Mucosa of stomach (tissue), 1 donor: ENCODE data around the gene LMBR1.

ENCODE experiments used
- H3K27me3 ChIP-seq: one replicate; pipeline ENCODE4 v1.7.0; 2013; ENCODE audit warnings: mild to moderate bottlenecking, low read length; ENCODE audit not compliant: control insufficient read depth, insufficient read depth
- H3K36me3 ChIP-seq: one replicate; pipeline ENCODE4 v1.7.0; 2013; ENCODE audit warnings: low read length; ENCODE audit not compliant: control insufficient read depth, insufficient read depth
- H3K4me1 ChIP-seq: one replicate; pipeline ENCODE4 v1.7.0; 2013; ENCODE audit warnings: mild to moderate bottlenecking, low read length; ENCODE audit not compliant: control insufficient read depth, insufficient read depth
- H3K4me3 ChIP-seq: one replicate; pipeline ENCODE4 v1.7.0; 2013; ENCODE audit warnings: low read length
- H3K9ac ChIP-seq: one replicate; pipeline ENCODE4 v1.7.0; 2013; ENCODE audit warnings: mild to moderate bottlenecking, low read length, moderate library complexity
- H3K9me3 ChIP-seq: one replicate; pipeline ENCODE4 v1.7.0; 2013; ENCODE audit warnings: mild to moderate bottlenecking, low read length, moderate library complexity; ENCODE audit not compliant: control insufficient read depth
- donor health status: Pancreatic carcinoma.

LMBR1 gene

GRCh38 chr7:156840134-156840533, 52.8 kb downstream of the LMBR1 start:
- Histone ChIP-seq H3K9me3 (no peaks in the 10 kb centered on the region), H3K4me3 (no peak overlapping the region), H3K27me3 (no peaks in the 10 kb centered on the region), H3K36me3 (no peaks in the 10 kb centered on the region), H3K4me1 (no peaks in the 10 kb centered on the region), H3K9ac (no peak overlapping the region)

GRCh38 chr7:156836443-156836842, 56.5 kb downstream of the LMBR1 start:
- H3K9me3 ChIP-seq: no peaks in the 10 kb centered on the region
- no peaks in the 10 kb centered on the region for H3K4me1 ChIP-seq
- no peak overlapping the region for H3K4me3 ChIP-seq
- no peaks in the 10 kb centered on the region for H3K27me3 ChIP-seq
- no peak overlapping the region for H3K9ac ChIP-seq
- H3K36me3 ChIP-seq: no peaks in the 10 kb centered on the region

- no peaks in the 10 kb centered on the region for H3K9me3 ChIP-seq
- no peak overlapping the region for H3K4me3 ChIP-seq
- H3K36me3 ChIP-seq: no peaks in the 10 kb centered on the region
- no peaks in the 10 kb centered on the region for H3K27me3 ChIP-seq
- H3K9ac ChIP-seq: no peak overlapping the region
- H3K4me1 ChIP-seq: no peaks in the 10 kb centered on the region
Measured at GRCh38 chr7:156834462-156834861, 58.5 kb downstream of the LMBR1 start.

GRCh38 chr7:156833312-156833711, 59.7 kb downstream of the LMBR1 start:
- Histone ChIP-seq H3K4me3 (no peak overlapping the region), H3K9me3 (no peaks in the 10 kb centered on the region), H3K9ac (no peak overlapping the region), H3K27me3 (no peaks in the 10 kb centered on the region), H3K4me1 (no peaks in the 10 kb centered on the region), H3K36me3 (no peaks in the 10 kb centered on the region)

GRCh38 chr7:156832195-156832877, 60.6 kb downstream of the LMBR1 start:
- Histone ChIP-seq H3K4me3 (no peak overlapping the region), H3K27me3 (no peaks in the 10 kb centered on the region), H3K4me1 (no peaks in the 10 kb centered on the region), H3K9me3 (no peaks in the 10 kb centered on the region), H3K9ac (no peak overlapping the region), H3K36me3 (no peaks in the 10 kb centered on the region)

- Histone ChIP-seq H3K27me3 (no peaks in the 10 kb centered on the region), H3K4me3 (no peak overlapping the region), H3K9me3 (no peaks in the 10 kb centered on the region), H3K4me1 (no peaks in the 10 kb centered on the region), H3K36me3 (no peaks in the 10 kb centered on the region), H3K9ac (no peak overlapping the region)
Measured at GRCh38 chr7:156829669-156830336, 63.2 kb downstream of the LMBR1 start.

GRCh38 chr7:156827587-156828203, 65.3 kb downstream of the LMBR1 start:
- Histone ChIP-seq H3K9me3 (no peaks in the 10 kb centered on the region), H3K36me3 (no peaks in the 10 kb centered on the region), H3K4me3 (no peak overlapping the region), H3K27me3 (no peaks in the 10 kb centered on the region), H3K9ac (no peak overlapping the region), H3K4me1 (no peaks in the 10 kb centered on the region)

- no peak overlapping the region for H3K9ac ChIP-seq
- no peak overlapping the region for H3K4me3 ChIP-seq
- H3K9me3 ChIP-seq: no peaks in the 10 kb centered on the region
- H3K27me3 ChIP-seq: no peaks in the 10 kb centered on the region
- H3K36me3 ChIP-seq: no peaks in the 10 kb centered on the region
- H3K4me1 ChIP-seq: no peaks in the 10 kb centered on the region
Measured at GRCh38 chr7:156823435-156823834, 69.5 kb downstream of the LMBR1 start.

GRCh38 chr7:156820445-156821063, 72.4 kb downstream of the LMBR1 start:
- no peaks in the 10 kb centered on the region for H3K4me1 ChIP-seq

GRCh38 chr7:156819733-156820295, 73.2 kb downstream of the LMBR1 start:
- Histone ChIP-seq H3K36me3 (no peaks in the 10 kb centered on the region), H3K9ac (no peak overlapping the region), H3K4me1 (no peaks in the 10 kb centered on the region), H3K27me3 (no peaks in the 10 kb centered on the region), H3K9me3 (no peaks in the 10 kb centered on the region), H3K4me3 (no peak overlapping the region)

More at GRCh38 chr7:156820445-156821063, 72.4 kb downstream of the LMBR1 start:
- Histone ChIP-seq H3K9ac (no peak overlapping the region), H3K9me3 (no peaks in the 10 kb centered on the region), H3K4me3 (no peak overlapping the region), H3K36me3 (no peaks in the 10 kb centered on the region), H3K27me3 (no peaks in the 10 kb centered on the region)

GRCh38 chr7:156818133-156818532, 74.8 kb downstream of the LMBR1 start:
- Histone ChIP-seq H3K36me3 (no peaks in the 10 kb centered on the region), H3K9ac (no peak overlapping the region), H3K4me3 (no peak overlapping the region), H3K9me3 (no peaks in the 10 kb centered on the region), H3K4me1 (no peaks in the 10 kb centered on the region), H3K27me3 (no peaks in the 10 kb centered on the region)
